Activated T-cell treated with anti-CD3 and anti-CD28 coated beads, Interleukin-2, amount 50 U/mL, for 24 hours (primary cell): ENCODE measurements around the gene TMEM253.

Experiments used
- DNase-seq: peaks from one replicate; pipeline ENCODE4 v3.0.0-alpha.2; 2020
- H3K27ac Mint-ChIP-seq: 2 replicates; pipeline ENCODE4 v1.8.0; 2020; ENCODE audit warnings: mild to moderate bottlenecking, mixed read lengths
- H3K27me3 Mint-ChIP-seq: 2 replicates; pipeline ENCODE4 v1.8.0; 2020; ENCODE audit warnings: mixed read lengths
- H3K36me3 Mint-ChIP-seq: 2 replicates; pipeline ENCODE4 v1.8.0; 2020; ENCODE audit warnings: low read depth, mixed read lengths
- H3K4me1 Mint-ChIP-seq: 2 replicates; pipeline ENCODE4 v1.8.0; 2020; ENCODE audit warnings: low read depth, mixed read lengths
- H3K4me3 Mint-ChIP-seq: 2 replicates; pipeline ENCODE4 v1.8.0; 2020; ENCODE audit warnings: mild to moderate bottlenecking, moderate library complexity, mixed read lengths
- H3K9me3 Mint-ChIP-seq: 2 replicates; pipeline ENCODE4 v1.8.0; 2020; ENCODE audit warnings: mixed read lengths

Gene TMEM253

DNA sequence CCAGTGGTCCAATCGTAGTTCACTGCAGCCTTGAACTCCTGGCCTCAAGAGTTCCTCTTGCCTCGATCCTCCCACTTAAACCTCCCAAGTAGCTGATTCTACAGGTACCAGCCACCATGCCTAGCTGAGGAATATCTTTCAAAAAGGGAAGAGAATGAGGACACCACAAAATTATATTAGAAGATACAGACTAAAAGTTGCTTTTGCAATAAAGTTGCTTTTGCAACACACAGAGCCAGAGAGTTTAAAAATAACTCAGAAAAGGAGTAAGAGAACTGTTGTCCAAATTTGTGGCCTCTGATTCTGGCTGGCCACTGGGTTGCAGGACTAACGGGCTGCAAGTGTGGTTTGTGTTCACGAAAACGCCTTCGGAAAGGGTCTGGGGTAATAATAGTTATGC lies 19.8 kb downstream of the TMEM253 start:
- H3K4me1 Mint-ChIP-seq = peaks cover 4% of the 10 kb centered on the region
- peaks cover 34% of the 10 kb centered on the region for H3K27me3 Mint-ChIP-seq
- H3K4me3 Mint-ChIP-seq = no peak overlapping the region
- DNase-seq = no peak
- no peak overlapping the region for H3K27ac Mint-ChIP-seq
- H3K9me3 Mint-ChIP-seq = peaks cover 2% of the 10 kb centered on the region
- H3K36me3 Mint-ChIP-seq = no peaks in the 10 kb centered on the region

- H3K4me1 Mint-ChIP-seq = peaks cover 4% of the 10 kb centered on the region
- no peak overlapping the region for H3K4me3 Mint-ChIP-seq
- H3K36me3 Mint-ChIP-seq = no peaks in the 10 kb centered on the region
- no peak overlapping the region for H3K27ac Mint-ChIP-seq
- no peak for DNase-seq
- H3K9me3 Mint-ChIP-seq = peaks cover 2% of the 10 kb centered on the region
- peaks cover 38% of the 10 kb centered on the region for H3K27me3 Mint-ChIP-seq
Measured at GRCh38 chr14:21121122-21121521, 20.3 kb downstream of the TMEM253 start.

- Mint-ChIP-seq H3K27me3 (peaks cover 43% of the 10 kb centered on the region), H3K9me3 (peaks cover 2% of the 10 kb centered on the region), H3K27ac (no peak overlapping the region), H3K4me1 (peaks cover 4% of the 10 kb centered on the region), H3K4me3 (no peak overlapping the region), H3K36me3 (no peaks in the 10 kb centered on the region)
- DNase-seq = no peak
Measured at GRCh38 chr14:21123429-21123828, 22.6 kb downstream of the TMEM253 start.

DNA sequence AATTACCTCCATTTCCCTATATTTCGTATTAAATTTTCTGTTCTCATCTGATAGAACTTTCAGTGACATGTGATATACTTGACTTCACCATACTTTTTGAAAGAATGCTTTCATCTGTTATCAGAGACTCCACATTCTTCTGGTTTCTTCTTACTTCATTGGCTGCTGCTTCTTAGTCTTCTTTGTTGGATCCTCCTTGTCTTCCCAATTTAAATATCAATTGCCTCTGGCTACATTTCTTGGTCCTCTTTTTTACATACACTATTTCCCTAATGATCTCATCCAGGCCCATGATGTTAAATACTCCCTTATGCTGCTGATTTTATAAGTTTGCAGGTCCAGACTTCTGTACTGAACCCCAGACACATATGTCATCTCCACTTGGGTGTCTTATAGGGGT lies 33.0 kb downstream of the TMEM253 start:
- Mint-ChIP-seq H3K27ac (no peak overlapping the region), H3K9me3 (no peaks in the 10 kb centered on the region), H3K4me3 (no peak overlapping the region), H3K4me1 (no peaks in the 10 kb centered on the region), H3K36me3 (no peaks in the 10 kb centered on the region), H3K27me3 (no peaks in the 10 kb centered on the region)
- DNase-seq = no peak

DNA sequence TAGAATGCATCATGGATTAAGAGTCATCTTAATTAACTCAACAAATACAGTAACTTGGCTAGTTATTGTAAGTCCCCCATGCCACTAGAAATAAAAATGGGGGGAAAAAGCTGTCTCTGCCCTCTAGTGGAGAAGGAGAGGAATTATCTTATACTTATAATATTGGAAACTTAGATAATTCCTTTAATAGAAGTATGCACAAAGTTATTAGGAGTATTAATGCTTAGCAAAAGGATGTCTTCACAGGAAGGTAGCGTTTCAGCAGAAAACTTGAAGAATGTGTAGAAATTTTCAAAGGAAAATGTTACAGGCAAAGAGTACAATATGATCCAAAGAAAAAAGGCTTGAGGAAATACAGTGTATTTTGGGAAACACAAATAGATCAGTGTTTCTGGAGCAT lies 35.2 kb downstream of the TMEM253 start:
- H3K4me3 Mint-ChIP-seq = no peak overlapping the region
- H3K27ac Mint-ChIP-seq = no peak overlapping the region
- no peaks in the 10 kb centered on the region for H3K9me3 Mint-ChIP-seq
- H3K27me3 Mint-ChIP-seq = no peaks in the 10 kb centered on the region
- no peak for DNase-seq
- no peaks in the 10 kb centered on the region for H3K36me3 Mint-ChIP-seq
- H3K4me1 Mint-ChIP-seq = no peaks in the 10 kb centered on the region

- Mint-ChIP-seq H3K4me1 (no peaks in the 10 kb centered on the region), H3K27me3 (peaks cover 8% of the 10 kb centered on the region), H3K4me3 (no peak overlapping the region), H3K9me3 (peaks cover 12% of the 10 kb centered on the region), H3K27ac (no peak overlapping the region), H3K36me3 (no peaks in the 10 kb centered on the region)
- DNase-seq = no peak
Measured at GRCh38 chr14:21142357-21142756, 41.5 kb downstream of the TMEM253 start.

DNA sequence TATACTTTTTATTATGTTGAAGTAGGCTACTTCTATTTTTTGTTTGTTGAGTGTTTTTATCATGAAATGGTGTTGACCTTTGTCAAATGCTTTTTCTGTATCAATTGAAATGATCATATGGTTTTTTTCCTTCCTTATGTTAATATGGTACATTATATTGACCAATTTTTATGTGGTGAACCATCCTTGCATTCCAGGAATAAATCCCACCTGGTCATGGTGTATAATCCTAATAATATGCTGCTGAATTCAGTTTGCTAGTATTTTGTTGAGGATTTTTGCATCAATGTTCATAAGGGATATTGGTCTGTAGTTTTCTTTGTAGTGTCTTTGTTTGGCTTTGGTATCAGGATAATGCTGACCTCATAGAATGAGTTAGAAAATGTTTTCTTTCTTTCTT lies 44.6 kb downstream of the TMEM253 start:
- Mint-ChIP-seq H3K9me3 (peaks cover 12% of the 10 kb centered on the region), H3K36me3 (no peaks in the 10 kb centered on the region), H3K27ac (no peak overlapping the region), H3K27me3 (peaks cover 8% of the 10 kb centered on the region), H3K4me1 (no peaks in the 10 kb centered on the region), H3K4me3 (no peak overlapping the region)
- no peak for DNase-seq

DNA sequence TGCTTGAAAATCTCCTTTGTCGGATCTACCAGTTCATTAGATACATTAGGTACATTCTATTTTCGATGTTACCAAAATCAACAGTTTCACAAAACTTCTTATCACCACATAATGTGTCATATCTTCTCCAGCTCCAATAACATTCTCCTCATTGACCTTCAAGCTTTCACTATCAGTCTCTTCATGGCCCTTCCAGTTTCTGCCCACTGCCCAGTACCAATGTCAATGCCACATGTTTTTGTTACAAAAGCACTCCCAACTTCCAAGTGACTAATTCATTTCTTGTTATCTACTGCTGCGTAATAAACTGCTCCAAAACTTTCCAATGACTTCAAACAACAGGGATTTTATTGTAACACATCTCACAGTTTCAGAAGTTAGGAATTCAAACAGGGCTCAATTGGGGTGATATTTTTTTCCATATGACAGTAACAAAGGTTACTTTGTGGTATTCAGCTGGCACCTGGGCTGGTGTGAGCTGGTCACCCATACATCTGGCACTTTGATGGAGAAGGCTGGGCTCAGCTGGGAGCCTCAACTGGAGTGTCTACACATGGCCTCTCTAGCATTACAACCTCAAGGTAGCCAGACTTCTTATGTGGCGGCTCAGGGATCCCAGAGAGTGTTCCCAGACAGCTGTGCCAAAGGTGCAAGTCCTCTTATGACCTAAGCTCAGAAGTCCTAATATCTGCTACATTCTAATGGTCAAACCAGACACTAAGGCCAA lies 48.9 kb downstream of the TMEM253 start:
- DNase-seq = no peak
- no peak overlapping the region for H3K4me3 Mint-ChIP-seq
- H3K27ac Mint-ChIP-seq = no peak overlapping the region
- peaks cover under 1% of the 10 kb centered on the region for H3K27me3 Mint-ChIP-seq
- H3K9me3 Mint-ChIP-seq = peaks cover 9% of the 10 kb centered on the region
- H3K4me1 Mint-ChIP-seq = no peaks in the 10 kb centered on the region
- H3K36me3 Mint-ChIP-seq = no peaks in the 10 kb centered on the region
